KMS-11 (cell line): Measurements from ENCODE around the gene PCIF1.

Experiments
- H2AFZ ChIP-seq: fragments of 200-600 bp; sonication (generic); 2 replicates; pipeline ENCODE4 v1.6.1; 2016; ENCODE audit warnings: antibody characterized with exemption, mixed run types, low read depth
- H3K27ac ChIP-seq: fragments of 200-600 bp; sonication (generic); 2 replicates; pipeline ENCODE4 v1.6.1; 2016; ENCODE audit warnings: mild to moderate bottlenecking, mixed run types
- H3K27me3 ChIP-seq: fragments of 200-600 bp; sonication (generic); 2 replicates; pipeline ENCODE4 v1.6.1; 2017; ENCODE audit warnings: mild to moderate bottlenecking, low read depth, mixed run types, moderate library complexity; ENCODE audit not compliant: insufficient read depth
- H3K36me3 ChIP-seq: fragments of 200-600 bp; sonication (generic); 2 replicates; pipeline ENCODE4 v1.6.1; 2017; ENCODE audit warnings: mild to moderate bottlenecking, mixed run types; ENCODE audit not compliant: insufficient read depth
- H3K4me1 ChIP-seq: fragments of 200-600 bp; sonication (generic); 2 replicates; pipeline ENCODE4 v1.6.1; 2016; ENCODE audit warnings: mild to moderate bottlenecking, low read depth, mixed run types; ENCODE audit not compliant: poor library complexity, severe bottlenecking
- H3K4me2 ChIP-seq: fragments of 200-600 bp; sonication (generic); 2 replicates; pipeline ENCODE4 v1.7.0; 2016; ENCODE audit warnings: mild to moderate bottlenecking, mixed run types
- H3K4me3 ChIP-seq: fragments of 200-600 bp; sonication (generic); IDR thresholded peaks from 2 replicates; pipeline ENCODE4 v1.6.1; 2017; ENCODE audit warnings: low read depth, low read length, mixed read lengths; ENCODE audit not compliant: insufficient read depth
- H3K79me2 ChIP-seq: fragments of 200-600 bp; sonication (generic); 2 replicates; pipeline ENCODE4 v1.6.1; 2016; ENCODE audit warnings: low read depth, mixed run types; ENCODE audit not compliant: insufficient read depth
- H3K9ac ChIP-seq: fragments of 200-600 bp; sonication (generic); 2 replicates; pipeline ENCODE4 v1.6.1; 2016; ENCODE audit warnings: mild to moderate bottlenecking, mixed run types
- H4K20me1 ChIP-seq: fragments of 200-600 bp; sonication (generic); 2 replicates; pipeline ENCODE4 v1.6.1; 2016; ENCODE audit warnings: mild to moderate bottlenecking, mixed run types; ENCODE audit not compliant: insufficient read depth
- TF ChIP-seq, protein P1 (sequence below): fragments of 200-600 bp; sonication (generic); conservative IDR thresholded peaks from 2 replicates; pipeline ENCODE4 v1.6.1; 2017; ENCODE audit warnings: low read depth, mild to moderate bottlenecking, antibody characterized with exemption, low read length, moderate library complexity, mixed read lengths

PCIF1 gene

GRCh38 chr20:45911486-45912343 lies 22.8 kb upstream of the PCIF1 start, which contains the start of gene PLTP:
TSS of gene PLTP (minus strand) at chr20:45912155. CDS start at chr20:45911452, 703 bp downstream.
- Histone ChIP-seq H3K9ac (peak within 1 kb of the TSS; percentile 84), H2AFZ (peak within 1 kb of the TSS; percentile 70), H3K79me2 (no peaks in the 10 kb centered on the region), H3K4me2 (peak within 1 kb of the TSS; percentile 92), H3K36me3 (no peaks in the 10 kb centered on the region), H3K4me1 (peaks cover 15% of the 10 kb centered on the region), H3K27me3 (no peaks in the 10 kb centered on the region), H3K4me3 (no peak within 1 kb of the TSS), H3K27ac (peak within 1 kb of the TSS; percentile 84), H4K20me1 (no peaks in the 10 kb centered on the region)
- TF ChIP-seq, protein P1, sequence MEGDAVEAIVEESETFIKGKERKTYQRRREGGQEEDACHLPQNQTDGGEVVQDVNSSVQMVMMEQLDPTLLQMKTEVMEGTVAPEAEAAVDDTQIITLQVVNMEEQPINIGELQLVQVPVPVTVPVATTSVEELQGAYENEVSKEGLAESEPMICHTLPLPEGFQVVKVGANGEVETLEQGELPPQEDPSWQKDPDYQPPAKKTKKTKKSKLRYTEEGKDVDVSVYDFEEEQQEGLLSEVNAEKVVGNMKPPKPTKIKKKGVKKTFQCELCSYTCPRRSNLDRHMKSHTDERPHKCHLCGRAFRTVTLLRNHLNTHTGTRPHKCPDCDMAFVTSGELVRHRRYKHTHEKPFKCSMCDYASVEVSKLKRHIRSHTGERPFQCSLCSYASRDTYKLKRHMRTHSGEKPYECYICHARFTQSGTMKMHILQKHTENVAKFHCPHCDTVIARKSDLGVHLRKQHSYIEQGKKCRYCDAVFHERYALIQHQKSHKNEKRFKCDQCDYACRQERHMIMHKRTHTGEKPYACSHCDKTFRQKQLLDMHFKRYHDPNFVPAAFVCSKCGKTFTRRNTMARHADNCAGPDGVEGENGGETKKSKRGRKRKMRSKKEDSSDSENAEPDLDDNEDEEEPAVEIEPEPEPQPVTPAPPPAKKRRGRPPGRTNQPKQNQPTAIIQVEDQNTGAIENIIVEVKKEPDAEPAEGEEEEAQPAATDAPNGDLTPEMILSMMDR, result no peak

GRCh38 chr20:45912344-45912682 lies 22.2 kb upstream of the PCIF1 start:
- peak overlapping the region; percentile 84 for H3K9ac ChIP-seq
- H3K4me3 ChIP-seq, result no peak overlapping the region
- peaks cover 15% of the 10 kb centered on the region for H3K4me1 ChIP-seq
- H3K27me3 ChIP-seq, result no peaks in the 10 kb centered on the region
- TF ChIP-seq, protein P1, result no peak
- peak overlapping the region; percentile 84 for H3K27ac ChIP-seq
- peak overlapping the region; percentile 70 for H2AFZ ChIP-seq
- no peaks in the 10 kb centered on the region for H4K20me1 ChIP-seq
- H3K36me3 ChIP-seq, result no peaks in the 10 kb centered on the region
- peak overlapping the region; percentile 92 for H3K4me2 ChIP-seq
- no peaks in the 10 kb centered on the region for H3K79me2 ChIP-seq

DNA sequence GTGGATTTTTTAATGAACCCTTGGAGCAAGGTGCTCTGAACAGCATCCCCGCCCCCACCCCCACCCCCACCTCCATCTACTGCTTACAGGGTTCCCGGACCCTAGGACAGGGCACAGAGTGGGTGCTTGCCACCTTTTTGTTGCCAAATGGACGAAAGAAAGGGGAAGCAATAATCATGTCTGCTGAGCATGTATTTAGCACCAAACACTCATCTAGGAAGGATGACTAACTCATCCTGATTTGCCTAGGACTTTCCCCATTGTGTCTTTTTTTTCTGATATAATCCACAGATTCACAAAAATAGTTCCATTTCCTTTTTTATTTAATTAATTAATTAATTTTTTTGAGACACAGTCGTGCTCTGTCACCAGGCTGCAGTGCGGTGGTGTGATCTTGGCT lies 21.4 kb upstream of the PCIF1 start:
- Histone ChIP-seq H3K79me2 (no peaks in the 10 kb centered on the region), H3K9ac (no peak overlapping the region), H2AFZ (no peak overlapping the region), H3K4me3 (no peak overlapping the region), H4K20me1 (no peaks in the 10 kb centered on the region), H3K4me2 (no peak overlapping the region), H3K27me3 (no peaks in the 10 kb centered on the region), H3K27ac (no peak overlapping the region), H3K36me3 (no peaks in the 10 kb centered on the region), H3K4me1 (peaks cover 15% of the 10 kb centered on the region)
- TF ChIP-seq, protein P1, result no peak

GRCh38 chr20:45917790-45918141 lies 16.7 kb upstream of the PCIF1 start:
- TF ChIP-seq, protein P1, result no peak
- Histone ChIP-seq H3K79me2 (no peaks in the 10 kb centered on the region), H3K27ac (no peak overlapping the region), H3K27me3 (no peaks in the 10 kb centered on the region), H3K9ac (no peak overlapping the region), H3K4me1 (no peaks in the 10 kb centered on the region), H3K4me3 (no peak overlapping the region), H2AFZ (no peak overlapping the region), H4K20me1 (no peaks in the 10 kb centered on the region), H3K36me3 (no peaks in the 10 kb centered on the region), H3K4me2 (no peak overlapping the region)
